Thyroid gland (tissue), 4 donors: Measurements from ENCODE around the gene SECISBP2L. TPM values are rescaled to one million over a fixed set of nuclear protein-coding genes. Genes with fewer than 3 reads are reported as not detected.
A peak's percentile ranks its signal among the peaks of the same experiment; 100 is the strongest.

Experiments
- DNase-seq, 2 donors: peaks; one replicate each; pipeline ENCODE4 v3.0.0-alpha.2; 2019
- H3K27ac ChIP-seq, 3 donors: fragments of 200-600 bp; sonication (generic); 1 replicate in 2 of 3; 2 replicates in 1 of 3; pipeline ENCODE4 v1.5.1; 2016 to 2019; ENCODE audit warnings: mild to moderate bottlenecking in 1 of 3, moderate library complexity in 1 of 3
- H3K27me3 ChIP-seq: fragments of 200-600 bp; sonication (generic); one replicate; pipeline ENCODE4 v1.5.1; 2019
- H3K36me3 ChIP-seq, 2 donors: fragments of 200-600 bp; sonication (generic); one replicate each; pipeline ENCODE4 v1.5.1; 2016 to 2019
- H3K4me1 ChIP-seq, 2 donors: fragments of 200-600 bp; sonication (generic); one replicate each; pipeline ENCODE4 v1.5.1; 2017 to 2019
- H3K4me3 ChIP-seq, 3 donors: fragments of 200-600 bp; sonication (generic); replicated peaks in 1 of 3; 1 replicate in 2 of 3; 2 replicates in 1 of 3; pipeline ENCODE4 v1.5.1; 2016; ENCODE audit warnings: mild to moderate bottlenecking in 1 of 3
- H3K9me3 ChIP-seq: fragments of 200-600 bp; sonication (generic); one replicate; pipeline ENCODE4 v1.5.1; 2017
- CTCF ChIP-seq, 6 experiments: fragments of 200-600 bp in 3 of 6; fragments of 450-650 bp in 3 of 6; sonication (generic) in 3 of 6; IDR thresholded peaks; one replicate each; pipeline ENCODE4 v1.5.1; 2016 to 2019; ENCODE audit warnings: antibody characterized with exemption in 6 of 6, mild to moderate bottlenecking in 2 of 6, inconsistent platforms in 1 of 6, moderate library complexity in 1 of 6
- POLR2A ChIP-seq, 2 donors: fragments of 450-650 bp; IDR thresholded peaks; one replicate each; pipeline ENCODE4 v1.6.1; 2017; ENCODE audit warnings: antibody characterized with exemption in 2 of 2, mild to moderate bottlenecking in 2 of 2, moderate library complexity in 1 of 2
- WGBS, 2 donors: methylation state at CpG; one replicate each; pipeline ENCODE4 v1.1.5; 2017; 5-methylcytosine and 5-hydroxymethylcytosine counted together
- intact Hi-C: fragments of 100-400 bp; cut with DNase I; formaldehyde crosslinking; loops from one replicate; pipeline ENCODE4 v1.15.1; 2023
- total RNA-seq, 4 donors: library from RNA; depleted of rRNA; stranded (reverse); fragments of >200 nt; gene quantifications; one replicate each; pipeline ENCODE4 v1.2.3, GENCODE V29; 2016

The SECISBP2L gene
- total RNA-seq, 4 donors from 2014 or later, result 53.9 to 88.8 (median 60.9) TPM

GRCh38 chr15:49064281-49064653 is 18.0 kb upstream of the SECISBP2L start:
- no peak overlapping the region for H3K4me3 ChIP-seq
- no peak for DNase-seq
- no peak for TF ChIP-seq POLR2A (IDR thresholded peaks at IDR 0.05)
- no peak for TF ChIP-seq CTCF (IDR thresholded peaks at IDR 0.05)
- H3K27ac ChIP-seq, result no peak overlapping the region
- intact Hi-C loops, result no loop called here
- H3K4me1 ChIP-seq, result no peaks in the 10 kb centered on the region
- H3K27me3 ChIP-seq, result no peaks in the 10 kb centered on the region
- no peaks in the 10 kb centered on the region for H3K9me3 ChIP-seq
- H3K36me3 ChIP-seq, result no peaks in the 10 kb centered on the region
- WGBS, 2 donors, result 59 to 72% methylated on average over 3 of the region's 3 CpGs

GRCh38 chr15:49063402-49064280 is 17.4 kb upstream of the SECISBP2L start:
- Histone ChIP-seq H3K4me1 (no peaks in the 10 kb centered on the region), H3K9me3 (no peaks in the 10 kb centered on the region), H3K27me3 (no peaks in the 10 kb centered on the region), H3K27ac (no peak overlapping the region), H3K4me3 (no peak overlapping the region), H3K36me3 (no peaks in the 10 kb centered on the region)
- no peak for DNase-seq
- WGBS, 2 donors, result 70 to 81% methylated on average over 13 to 14 of the region's 14 CpGs
- intact Hi-C loops, result no loop called here
- TF ChIP-seq CTCF (IDR thresholded peaks at IDR 0.05) (no peak), POLR2A (IDR thresholded peaks at IDR 0.05) (no peak)

- no peaks in the 10 kb centered on the region for H3K9me3 ChIP-seq
- H3K4me3 ChIP-seq, result no peak overlapping the region
- intact Hi-C loops, result no loop called here
- H3K27me3 ChIP-seq, result no peaks in the 10 kb centered on the region
- H3K4me1 ChIP-seq, result no peaks in the 10 kb centered on the region
- no peaks in the 10 kb centered on the region for H3K36me3 ChIP-seq
- TF ChIP-seq CTCF (IDR thresholded peaks at IDR 0.05), result no peak
- TF ChIP-seq POLR2A (IDR thresholded peaks at IDR 0.05), result no peak
- WGBS, 2 donors, result 50 to 62% methylated on average over 13 of the region's 13 CpGs
- H3K27ac ChIP-seq, result no peak overlapping the region
- DNase-seq, result peak in 1 of 2 donors; percentile 14
These were observed 16.7 kb upstream of the SECISBP2L start for GRCh38 chr15:49062900-49063299.

GRCh38 chr15:49060710-49061495 is 14.7 kb upstream of the SECISBP2L start:
- H3K27me3 ChIP-seq, result no peaks in the 10 kb centered on the region
- H3K4me1 ChIP-seq, result no peaks in the 10 kb centered on the region
- no peaks in the 10 kb centered on the region for H3K9me3 ChIP-seq
- no peak for DNase-seq
- no peak overlapping the region for H3K4me3 ChIP-seq
- intact Hi-C loops, result no loop called here
- H3K36me3 ChIP-seq, result no peaks in the 10 kb centered on the region
- 87% methylated on average over 4 of the region's 4 CpGs for WGBS, 2 donors
- TF ChIP-seq CTCF (IDR thresholded peaks at IDR 0.05) (no peak), POLR2A (IDR thresholded peaks at IDR 0.05) (no peak)
- no peak overlapping the region for H3K27ac ChIP-seq

GRCh38 chr15:49059491-49059890 is 13.2 kb upstream of the SECISBP2L start:
- Histone ChIP-seq H3K27me3 (no peaks in the 10 kb centered on the region), H3K4me3 (no peak overlapping the region), H3K4me1 (no peaks in the 10 kb centered on the region), H3K36me3 (no peaks in the 10 kb centered on the region), H3K9me3 (no peaks in the 10 kb centered on the region), H3K27ac (no peak overlapping the region)
- 85 to 89% methylated on average over 3 of the region's 3 CpGs for WGBS, 2 donors
- no peak for DNase-seq
- intact Hi-C loops, result loop anchor here (10.0 kb wide), 1 partner anchor 95 kb away; the partner anchor contains the start of gene COPS2
- TF ChIP-seq POLR2A (IDR thresholded peaks at IDR 0.05) (no peak), CTCF (IDR thresholded peaks at IDR 0.05) (no peak)
